Epidermal melanocyte (primary cell): ENCODE data around the gene SRM.
"Not testable (repeated sequence)": the region's sequence is repeated elsewhere in the genome, so short reads cannot be mapped to it uniquely, and the experiment has no call there.

Experiments
- DNase-seq: peaks from one replicate; pipeline ENCODE4 v3.0.0; 2011; ENCODE audit warnings: low spot score; ENCODE audit not compliant: insufficient read length

SRM gene

DNA sequence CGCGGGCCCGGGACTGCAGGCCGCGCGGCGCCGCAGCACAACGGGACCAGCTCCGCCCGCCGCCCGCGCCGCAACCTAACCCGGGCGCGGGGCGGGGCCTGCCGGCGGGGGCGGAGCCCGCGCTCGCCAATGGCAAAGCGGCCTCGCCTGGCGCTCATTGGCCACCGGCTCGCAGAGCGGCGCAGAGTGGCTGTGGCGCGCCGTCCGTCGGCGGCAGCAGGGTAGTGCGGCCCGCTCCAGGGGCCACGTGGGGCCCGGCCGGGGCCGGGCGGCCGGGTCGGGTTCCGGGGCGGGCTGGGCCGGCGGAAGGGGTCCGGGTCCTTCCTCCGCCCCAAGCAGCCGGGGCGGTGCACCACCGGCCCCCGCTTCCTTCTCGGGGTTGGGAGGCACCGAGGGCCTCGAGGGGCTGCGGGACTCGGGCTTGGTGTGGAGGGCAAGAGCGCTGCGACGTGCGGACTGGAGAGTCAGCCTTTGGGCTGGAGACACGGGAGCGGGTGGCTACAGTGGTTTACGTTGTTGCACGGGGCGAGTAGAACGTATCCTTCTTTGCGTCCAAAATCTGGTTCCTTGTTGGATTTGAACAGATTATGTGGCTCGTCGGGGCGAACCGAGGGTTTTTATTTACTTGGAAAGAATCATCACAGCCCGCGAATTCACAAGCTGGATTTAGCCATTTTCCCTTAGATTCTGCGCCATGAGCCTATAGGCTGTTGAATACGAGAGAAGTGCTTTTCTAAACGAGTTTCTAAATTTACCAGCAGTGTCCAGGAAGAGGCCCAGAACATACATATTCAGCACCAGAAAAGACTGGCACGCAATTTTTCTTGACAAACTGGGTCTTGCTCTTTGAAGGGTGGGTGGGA, at the start of gene SRM:
SRM (minus strand) TSS at position 51 of the 863 bp plus-strand sequence. CDS start 75 bp downstream, outside the sequence.
- DNase-seq, result peak; percentile 99

DNA sequence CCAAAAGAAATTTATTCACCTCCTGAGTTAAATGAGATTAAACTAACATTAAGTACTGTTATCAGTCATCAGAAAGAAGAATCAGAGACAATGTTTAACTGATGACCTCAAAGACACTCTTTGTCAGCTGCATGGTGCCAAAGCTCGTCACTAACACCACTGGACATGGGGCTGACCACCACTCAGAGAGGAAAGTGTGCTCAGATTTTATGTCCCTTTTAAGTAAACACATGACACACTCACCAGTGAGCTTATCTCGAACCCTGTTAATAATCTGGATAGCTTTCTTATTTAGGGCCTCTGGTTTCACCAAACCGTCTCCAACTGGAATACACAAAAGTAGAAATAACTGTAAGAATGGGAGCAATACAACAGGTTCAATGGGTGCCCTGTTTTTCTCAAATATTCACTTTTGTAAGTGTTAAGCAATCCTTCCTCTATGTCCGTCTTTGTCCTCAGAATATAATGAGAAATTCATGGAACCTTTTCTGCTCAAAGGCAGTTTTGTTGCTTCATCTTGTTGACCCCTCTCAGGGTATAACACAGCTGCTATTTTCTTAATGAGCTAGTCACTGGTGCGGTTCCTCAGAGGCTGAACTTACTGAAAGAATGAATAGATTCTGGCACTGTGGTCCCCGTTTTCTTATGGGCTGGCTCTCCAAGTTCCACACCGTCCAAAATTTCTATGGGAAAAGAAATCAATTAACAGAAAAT, 49.4 kb upstream of the SRM start:
- DNase-seq, result peak; percentile 58

DNA sequence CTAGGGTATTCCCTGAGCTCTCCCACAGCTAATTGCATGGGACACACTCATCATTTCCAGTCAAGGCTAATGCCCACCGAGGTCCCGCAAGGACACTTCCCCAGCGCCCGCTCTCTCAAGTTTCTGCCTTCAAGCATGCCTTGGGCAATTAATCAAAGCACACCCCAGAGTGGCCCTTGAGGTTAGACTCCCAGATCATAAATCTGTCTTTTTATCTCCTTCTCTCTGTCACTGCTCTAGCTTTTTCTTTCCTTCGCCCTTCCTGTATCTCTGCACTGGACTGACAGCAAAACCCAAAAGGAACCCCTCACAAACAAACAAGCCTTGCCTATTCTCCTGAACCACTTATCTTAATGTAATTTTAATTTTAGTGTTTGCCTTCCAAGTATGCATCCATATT, 47.8 kb upstream of the SRM start:
- no peak for DNase-seq

DNA sequence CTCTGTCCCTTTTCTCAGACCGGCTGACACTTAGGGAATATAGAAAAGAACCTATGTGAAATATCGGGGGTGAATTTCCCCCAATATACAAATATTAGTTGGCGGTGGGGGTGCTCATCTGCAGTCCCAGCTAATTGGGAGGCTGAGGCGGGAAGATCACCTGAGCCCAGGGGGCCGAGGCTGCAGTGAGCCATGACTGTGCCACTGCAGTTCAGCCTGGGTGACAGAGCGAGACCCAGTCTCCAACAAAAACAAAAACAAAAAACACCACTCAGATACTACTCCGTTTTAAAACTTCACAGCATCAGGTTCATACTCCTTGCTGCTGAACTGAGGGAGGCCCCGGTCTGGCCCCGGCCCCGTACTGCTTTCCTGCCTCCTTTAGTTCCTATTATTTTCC, 45.8 kb upstream of the SRM start:
- DNase-seq, result no peak

DNA sequence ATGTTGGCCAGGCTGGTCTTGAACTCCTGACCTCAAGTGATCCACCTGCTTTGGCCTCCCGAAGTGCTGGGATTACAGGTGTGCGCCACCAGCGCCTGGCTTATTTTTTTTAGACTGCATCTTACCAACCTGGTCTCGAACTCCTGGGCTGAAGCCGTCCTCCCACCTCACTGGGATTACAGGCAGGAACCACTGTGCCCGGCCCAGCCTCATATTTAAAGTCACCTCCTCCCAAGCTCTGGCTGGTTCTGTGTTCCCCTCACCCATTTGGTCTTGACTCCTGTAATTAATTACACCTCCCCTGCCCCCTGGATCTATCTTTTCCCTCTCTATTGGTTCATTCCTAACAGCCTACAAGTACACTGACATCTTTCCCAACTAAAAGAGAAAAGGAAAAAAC, 41.5 kb upstream of the SRM start:
- no peak for DNase-seq

DNA sequence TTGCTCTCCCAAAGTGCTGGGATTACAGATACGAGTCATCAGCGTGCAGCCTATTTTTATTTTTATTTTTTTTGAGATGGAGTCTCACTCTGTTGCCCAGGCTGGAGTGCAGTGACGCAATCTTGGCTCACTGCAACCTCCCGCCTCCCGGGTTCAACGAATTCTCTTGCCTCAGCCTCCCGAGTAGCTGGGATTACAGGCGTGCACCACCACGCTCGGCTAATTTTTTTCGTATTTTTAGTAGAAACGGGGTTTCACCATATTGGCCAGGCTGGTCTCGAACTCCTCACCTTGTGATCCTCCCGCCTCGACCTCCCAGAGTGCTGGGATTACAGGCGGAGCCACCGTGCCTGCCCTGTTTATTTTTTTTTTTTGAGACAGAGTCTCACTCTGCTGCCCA, 41.0 kb upstream of the SRM start:
- DNase-seq, result not testable (repeated sequence)

DNA sequence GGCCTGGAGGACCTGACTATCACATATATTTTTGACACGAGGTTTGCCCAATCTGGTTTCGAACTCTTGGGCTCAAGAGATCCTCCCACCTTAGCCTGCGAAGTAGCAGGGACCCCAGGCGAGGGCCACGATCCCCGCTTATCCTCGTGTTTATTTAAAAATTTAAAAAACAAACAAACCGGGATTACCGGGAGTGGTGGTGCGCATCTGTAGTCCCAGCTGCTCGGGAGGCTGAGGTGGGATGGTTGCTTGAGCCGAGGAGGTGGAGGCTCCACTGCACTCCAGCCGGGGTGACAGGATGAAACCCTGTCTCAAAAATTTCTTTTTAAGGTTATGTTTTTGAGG, 40.3 kb upstream of the SRM start:
- DNase-seq, result no peak

DNA sequence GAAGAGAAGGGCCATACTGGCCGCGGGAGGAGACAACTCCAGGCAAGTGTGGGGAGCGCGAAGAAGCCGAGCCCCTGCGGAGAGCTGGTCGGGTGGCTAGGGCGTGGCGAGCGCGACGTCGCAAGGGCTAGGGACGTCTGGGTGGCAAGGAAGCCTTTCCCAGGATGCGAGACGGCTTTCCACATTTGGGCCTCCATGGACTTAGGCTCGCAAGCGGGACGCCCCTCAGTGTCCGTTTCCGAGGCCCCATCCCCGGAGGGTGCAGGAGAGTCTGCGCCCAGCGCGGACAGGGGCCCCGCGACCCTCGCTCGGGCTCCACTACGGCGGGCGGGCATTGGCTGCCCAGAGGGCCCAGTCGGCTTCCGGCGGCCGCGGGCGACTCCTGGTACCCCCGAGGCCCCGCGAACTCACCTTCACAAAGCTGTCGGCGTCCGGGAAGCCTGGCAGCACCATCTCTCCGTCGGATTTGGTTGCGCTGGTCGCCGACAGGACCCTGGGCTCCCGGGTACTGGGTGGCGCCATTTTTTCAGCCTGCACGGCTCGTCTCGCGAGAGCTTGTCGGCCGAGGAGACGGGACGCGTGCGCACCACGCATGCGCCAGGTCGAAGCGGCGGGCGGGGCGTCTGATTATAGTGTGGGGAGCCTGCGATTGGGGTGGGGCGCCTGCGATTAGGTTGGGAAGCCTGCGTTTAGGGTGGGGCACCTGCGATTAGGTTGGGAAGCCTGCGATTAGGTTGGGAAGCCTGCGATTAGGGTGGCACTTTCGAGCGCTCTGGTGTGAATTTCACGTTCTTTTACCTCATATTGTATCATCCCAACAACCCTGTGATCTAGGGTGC, 39.7 kb upstream of the SRM start, which contains the start of gene EXOSC10:
EXOSC10 (minus strand) TSS at position 560 of the 839 bp plus-strand sequence; CDS start at position 522, 38 bp downstream.
- peak; percentile 92 for DNase-seq

DNA sequence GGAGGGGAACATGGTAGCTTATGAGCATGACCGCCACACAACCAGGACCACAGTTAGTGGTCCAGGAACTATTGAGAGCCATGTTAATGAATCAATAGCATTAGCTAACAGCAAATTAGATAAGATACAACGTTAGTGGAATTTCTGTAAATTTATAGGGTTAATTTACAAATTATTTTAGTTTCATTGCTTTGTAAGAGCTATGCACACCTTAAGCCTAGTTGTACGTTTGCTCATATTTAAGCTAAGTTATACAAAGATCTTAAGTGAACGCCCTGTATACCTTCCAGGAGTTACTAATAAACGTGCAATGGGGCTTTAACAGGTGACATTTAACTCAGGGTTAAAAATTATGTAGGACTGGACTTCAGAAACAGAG, 39.1 kb upstream of the SRM start:
- no peak for DNase-seq

DNA sequence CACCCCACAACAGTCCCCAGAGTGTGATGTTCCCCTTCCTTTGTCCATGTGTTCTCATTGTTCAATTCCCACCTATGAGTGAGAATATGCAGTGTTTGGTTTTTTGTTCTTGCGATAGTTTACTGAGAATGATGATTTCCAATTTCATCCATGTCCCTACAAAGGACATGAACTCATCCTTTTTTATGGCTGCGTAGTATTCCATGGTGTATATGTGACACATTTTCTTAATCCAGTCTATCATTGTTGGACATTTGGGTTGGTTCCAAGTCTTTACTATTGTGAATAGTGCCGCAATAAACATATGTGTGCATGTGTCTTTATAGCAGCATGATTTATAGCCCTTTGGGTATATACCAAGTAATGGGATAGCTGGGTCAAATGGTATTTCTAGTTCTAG, 24.0 kb upstream of the SRM start:
- DNase-seq, result not testable (repeated sequence)

DNA sequence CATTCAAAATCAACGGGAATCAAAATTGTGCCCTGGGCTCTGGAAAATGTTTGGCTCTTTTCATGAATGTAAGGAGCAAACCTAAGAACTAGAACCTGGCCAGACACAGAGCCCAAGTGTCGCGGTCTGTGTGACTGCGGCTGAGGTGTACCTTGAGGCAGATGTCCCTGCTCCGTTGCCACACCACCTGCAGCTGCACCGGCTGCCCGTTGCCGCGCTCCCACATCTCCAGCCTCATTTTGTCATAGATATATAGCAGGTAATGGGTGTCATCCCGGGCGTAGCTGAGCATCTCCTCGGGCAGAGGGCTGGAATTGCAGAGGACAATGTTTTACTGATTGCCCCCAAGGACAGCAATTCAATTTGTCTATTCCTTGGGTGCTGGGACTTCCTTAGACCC, 21.1 kb upstream of the SRM start:
- DNase-seq, result no peak

DNA sequence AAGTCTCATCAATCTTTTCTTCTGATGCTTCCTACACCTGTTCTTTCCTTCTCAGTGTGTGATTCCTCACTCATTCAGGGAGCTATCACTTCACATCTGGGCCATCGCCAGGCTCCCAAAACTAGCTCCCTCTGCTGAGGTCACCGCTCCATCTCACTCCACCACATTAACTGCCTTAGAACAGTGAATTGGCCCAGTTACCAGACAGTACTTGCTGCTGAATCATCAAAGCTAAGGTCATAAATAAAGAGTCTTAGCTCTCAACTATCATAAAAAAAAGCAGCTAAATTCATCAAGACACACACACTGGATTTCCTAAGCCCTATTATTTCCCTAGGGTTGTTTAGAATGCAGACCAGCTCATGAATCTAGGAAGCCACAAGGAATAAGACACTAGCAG, 18.8 kb upstream of the SRM start:
- DNase-seq, result no peak

DNA sequence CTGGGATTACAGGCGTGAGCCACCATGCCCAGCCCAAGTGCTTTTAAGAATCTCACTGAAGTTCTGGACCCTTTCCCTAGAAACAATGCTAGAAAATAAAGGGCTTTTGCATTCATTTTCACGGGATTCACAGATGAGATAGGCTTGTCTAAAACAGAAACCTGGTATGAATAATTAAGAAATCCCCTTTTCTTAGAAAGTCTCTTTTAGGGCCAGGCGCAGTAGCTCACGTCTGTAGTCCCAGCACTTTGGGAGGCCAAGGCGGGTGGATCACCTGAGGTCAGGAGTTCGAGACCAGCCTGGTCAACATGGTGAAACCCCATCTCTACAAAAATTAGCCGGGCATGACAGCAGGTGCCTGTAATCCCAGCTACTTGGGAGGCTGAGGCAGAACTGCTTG, 13.6 kb upstream of the SRM start:
- DNase-seq, result not testable (repeated sequence)

DNA sequence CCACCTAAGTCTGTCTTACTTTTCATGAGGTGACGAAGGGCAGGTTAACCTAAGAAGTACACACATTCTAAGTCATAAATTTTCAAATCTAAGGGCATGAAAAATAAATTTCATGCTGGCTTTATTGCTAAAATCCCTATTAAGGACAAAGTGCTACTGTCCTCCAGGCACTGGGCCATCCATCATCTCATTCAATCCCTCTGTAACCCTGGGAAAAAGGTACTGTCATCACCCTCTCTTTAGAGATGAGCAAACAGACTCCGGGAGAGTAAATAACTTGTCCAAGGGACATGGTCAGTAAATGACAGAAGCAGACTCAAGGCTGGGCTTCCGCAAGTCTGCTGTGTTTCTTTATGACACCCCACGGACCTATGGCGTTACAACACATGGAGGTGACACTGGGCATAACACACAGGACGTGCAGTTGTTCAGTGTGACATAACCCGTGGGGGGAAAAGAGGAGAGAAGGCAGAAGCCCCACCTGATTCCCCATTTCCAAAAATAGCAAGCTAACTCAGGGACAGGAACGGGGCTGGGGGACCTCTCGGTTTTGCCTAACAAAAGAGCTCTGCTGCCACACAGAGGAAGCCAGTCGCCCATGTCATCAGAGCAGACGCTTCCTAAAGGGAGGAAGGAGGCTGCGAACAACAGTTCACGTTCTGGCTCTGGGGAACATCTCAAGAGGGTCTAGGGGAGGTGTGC, 12.5 kb upstream of the SRM start:
- DNase-seq, result no peak

DNA sequence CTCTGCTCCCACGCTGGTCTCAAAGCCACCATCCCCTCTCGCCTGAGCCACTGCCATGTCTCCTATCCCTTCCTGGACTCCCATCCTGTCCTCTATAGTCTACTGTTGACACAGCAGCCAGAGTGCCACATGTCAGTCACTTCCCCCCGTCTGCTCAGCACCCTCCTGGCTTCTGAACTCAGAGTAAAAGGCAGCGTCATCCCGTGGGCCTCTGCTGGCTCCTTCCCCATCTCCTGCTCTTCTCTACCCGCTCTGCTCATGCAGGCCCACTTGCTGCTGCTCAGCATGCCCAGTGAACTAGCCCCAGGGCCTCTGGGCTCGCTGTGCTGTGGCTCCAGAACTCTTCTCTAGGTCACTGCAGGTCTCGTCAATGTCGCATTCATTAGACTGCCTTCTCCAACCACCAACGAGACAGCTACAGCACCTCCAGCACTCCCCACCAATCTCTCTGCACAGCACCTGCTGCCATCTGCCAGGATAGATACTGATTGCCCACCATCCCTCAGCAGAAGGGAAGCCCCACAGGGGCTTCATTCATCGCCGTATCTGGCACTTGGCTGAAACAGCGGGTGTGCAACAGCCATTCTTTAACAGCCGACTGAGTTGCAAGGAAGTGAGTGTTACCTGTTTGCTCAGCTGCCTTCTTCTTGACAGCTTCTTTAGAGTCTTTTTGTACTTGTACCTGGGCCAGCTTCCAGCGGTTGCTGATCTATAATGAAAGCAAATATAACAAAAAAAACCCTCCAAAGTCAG, 11.8 kb upstream of the SRM start:
- DNase-seq, result no peak

DNA sequence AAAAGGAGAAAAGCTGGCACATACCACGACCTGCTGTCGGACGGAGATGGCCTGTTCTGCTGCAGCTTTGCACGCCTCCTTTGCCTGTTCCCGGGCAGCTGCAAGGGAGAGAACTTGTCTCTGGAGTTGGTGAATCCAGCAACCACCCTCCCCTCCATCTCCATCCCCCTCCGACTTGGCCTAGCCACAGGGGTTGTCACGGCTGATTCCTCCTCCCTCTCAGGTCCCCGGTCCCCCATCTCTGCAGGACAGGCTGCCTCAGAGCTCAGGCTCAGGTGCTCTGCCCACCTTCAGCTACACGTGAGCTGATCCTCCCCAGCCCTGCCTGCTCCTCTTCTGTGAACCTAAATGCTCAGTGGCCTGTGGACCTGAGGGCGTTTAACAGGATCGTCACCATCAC, 11.1 kb upstream of the SRM start:
- no peak for DNase-seq

DNA sequence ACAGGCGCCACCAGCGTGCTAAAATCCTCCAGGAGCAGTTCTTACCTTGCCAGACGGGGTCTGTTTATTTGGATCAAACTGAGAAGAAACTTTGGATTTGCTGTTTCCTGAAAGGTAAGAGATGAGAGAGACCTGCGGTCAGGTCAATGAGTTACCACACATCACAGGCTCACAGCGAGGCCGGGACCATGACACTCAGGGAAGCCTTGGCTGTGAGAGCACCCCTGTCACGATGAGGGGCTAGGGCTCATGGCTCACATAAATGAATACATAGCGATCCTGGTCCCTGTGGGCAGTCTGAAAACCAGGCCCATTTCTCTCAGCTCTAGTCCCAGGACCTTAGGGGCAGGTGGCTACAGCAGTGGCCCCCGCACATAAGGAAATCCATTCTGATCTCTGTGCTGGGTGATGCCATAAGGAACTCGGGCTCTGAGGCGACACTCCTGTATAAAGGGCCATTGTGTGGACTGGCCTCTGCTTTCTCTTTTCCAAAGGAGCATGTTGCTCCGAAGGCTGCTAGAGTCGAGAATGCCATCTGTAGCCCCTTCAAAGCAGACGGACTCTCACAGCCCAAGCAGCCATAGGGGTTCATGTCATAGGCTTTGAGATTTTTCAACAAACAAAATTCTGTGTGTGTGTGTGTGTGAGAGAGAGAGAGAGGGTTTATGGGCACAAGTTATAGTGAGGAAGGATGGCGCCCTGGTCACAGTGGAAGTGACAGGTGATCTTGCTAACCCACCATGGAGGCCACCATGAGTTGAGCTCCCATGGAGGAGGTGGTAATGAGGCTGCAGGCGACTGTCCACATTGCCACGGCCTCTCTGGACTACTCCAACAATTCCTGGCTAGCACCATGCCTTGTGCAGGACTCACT, 9.0 kb upstream of the SRM start:
- DNase-seq, result no peak

DNA sequence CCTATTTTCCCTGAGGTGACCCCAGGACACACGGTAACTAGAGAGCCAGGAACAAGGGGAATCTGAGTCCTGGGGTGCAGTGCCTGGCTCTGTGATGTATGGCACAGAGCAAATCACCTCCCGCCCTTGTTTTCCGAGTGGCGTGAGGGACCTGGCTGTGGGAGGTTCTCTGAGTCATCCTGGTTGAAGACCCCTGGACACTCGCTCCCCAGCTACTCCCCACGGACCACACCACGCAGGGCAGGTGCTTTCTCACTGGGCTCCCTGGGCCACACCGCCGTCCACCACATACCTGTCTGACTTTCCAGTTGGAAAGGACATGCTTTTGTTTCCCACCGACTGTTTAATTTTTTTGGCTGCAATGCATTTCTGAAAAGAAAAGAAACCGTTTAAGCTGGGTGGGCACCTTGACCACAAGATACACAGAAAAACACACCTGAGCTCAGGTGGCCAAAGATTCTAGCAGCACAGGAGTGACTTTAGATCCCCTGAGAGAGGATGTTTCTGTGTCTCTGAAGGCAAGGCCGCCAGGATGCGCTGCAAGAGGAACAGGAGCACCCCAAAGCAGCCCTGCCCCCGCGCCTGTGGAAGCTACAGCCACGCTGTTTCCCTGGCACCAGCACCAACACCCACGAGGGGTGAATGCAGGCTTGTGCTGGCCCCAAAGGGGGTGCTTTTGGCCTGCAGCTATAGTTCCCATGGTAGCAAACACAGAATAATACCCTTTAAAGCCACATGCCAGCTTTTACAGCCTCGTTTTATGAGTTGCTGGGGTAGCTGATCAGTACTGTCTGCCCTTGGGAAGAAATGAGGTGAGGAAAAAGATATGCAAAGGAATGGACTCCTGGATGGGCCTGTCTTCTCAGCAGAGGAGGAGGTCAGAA, 8.1 kb upstream of the SRM start:
- DNase-seq, result no peak

DNA sequence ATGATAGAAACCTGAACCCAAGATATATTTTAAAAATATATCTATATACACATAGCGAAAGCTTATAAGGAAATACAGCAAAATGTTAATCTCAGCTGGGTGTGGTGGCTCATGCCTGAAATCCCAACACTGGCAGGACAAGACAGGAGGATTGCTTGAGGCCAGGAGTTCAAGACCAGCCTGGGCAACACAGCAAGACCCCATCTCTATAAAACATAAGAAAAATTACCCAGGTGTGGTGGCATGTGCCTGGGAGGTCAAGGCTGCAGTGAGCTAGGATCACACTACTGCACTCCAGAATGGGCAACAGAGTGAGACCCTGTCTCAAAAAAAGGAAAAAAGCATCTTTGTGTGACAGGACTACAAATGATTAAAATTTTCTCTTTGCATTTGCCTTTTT, 6.0 kb upstream of the SRM start:
- DNase-seq, result no peak
